Ishikawa (cell line): ENCODE data around the gene INPP4B.

Source experiments
- CEBPB ChIP-seq: IDR thresholded peaks from 2 replicates; pipeline ENCODE4 v1.6.1; 2012
- CREB1 ChIP-seq: IDR thresholded peaks from 2 replicates; pipeline ENCODE4 v1.6.1; 2012; ENCODE audit warnings: low read depth
- FOXM1 ChIP-seq: IDR thresholded peaks from 2 replicates; pipeline ENCODE4 v1.6.1; 2012; ENCODE audit warnings: low read depth, borderline replicate concordance
- YY1 ChIP-seq: IDR thresholded peaks from 2 replicates; pipeline ENCODE4 v1.6.1; 2012; ENCODE audit warnings: low read depth
- TF ChIP-seq, protein P1 (sequence below): IDR thresholded peaks from 2 replicates; pipeline ENCODE4 v1.6.1; 2012

GRCh38 chr4:142291299-142292050 is 554.6 kb downstream of the INPP4B start:
- TF ChIP-seq, protein P1, sequence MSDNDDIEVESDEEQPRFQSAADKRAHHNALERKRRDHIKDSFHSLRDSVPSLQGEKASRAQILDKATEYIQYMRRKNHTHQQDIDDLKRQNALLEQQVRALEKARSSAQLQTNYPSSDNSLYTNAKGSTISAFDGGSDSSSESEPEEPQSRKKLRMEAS = no peak
- no peak for TF ChIP-seq FOXM1
- TF ChIP-seq CEBPB = no peak
- TF ChIP-seq YY1 = no peak
- no peak for TF ChIP-seq CREB1
